ENCODE results near the gene KLF11. TPM values are rescaled to one million over a fixed set of nuclear protein-coding genes. Genes with fewer than 3 reads are reported as not detected.
A peak's percentile ranks its signal among the peaks of the same experiment; 100 is the strongest.

Gene KLF11
- 10.9 and 11.0 TPM in 2 replicates for total RNA-seq (2014; rRNA removed; shearing (Covaris generic))
- polyA plus RNA-seq (2015; cell fraction: cytosol; rRNA removed) = 18.5 and 21.8 TPM in 2 replicates
- polyA plus RNA-seq (2015; cell fraction: nucleus; rRNA removed) = 15.4 and 16.7 TPM in 2 replicates

DNA sequence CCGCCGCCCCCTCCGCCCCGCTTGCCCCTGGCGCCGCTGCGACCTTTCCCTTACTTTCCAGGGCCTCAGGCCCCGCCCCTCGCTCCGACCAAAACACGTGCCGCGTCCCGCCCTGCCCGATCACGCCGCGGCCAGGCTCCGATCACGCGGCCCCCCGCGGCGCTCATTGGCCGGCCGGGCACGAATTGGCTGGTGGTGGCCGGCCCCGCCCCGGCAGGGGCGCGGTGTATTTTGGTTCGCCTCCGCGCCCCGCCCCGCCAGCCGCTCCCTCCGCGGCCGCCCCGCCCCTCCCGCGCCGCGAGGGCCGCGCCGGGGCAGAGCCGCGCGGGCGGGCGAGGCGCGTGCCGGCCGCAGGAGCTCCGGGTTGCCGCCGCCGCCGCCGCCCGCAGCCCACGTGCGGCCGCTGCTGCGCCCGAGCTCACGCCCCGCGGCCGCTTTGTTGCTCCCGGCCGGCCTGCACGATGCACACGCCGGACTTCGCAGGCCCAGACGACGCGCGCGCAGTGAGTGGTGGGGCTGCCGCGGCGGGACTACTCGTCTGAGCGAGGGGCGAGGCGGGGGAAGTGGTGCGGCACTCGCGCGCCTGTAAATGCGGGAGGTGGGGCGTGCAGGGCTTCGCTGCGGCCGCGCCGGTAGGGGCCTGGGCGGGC, at the start of gene KLF11:
Gene KLF11 (plus strand): TSS at position 295 of the 650 bp plus-strand sequence. CDS start 167 bp downstream, at position 462.
- in situ Hi-C loops (cut with HindIII; ENCODE audit: low pct_unique_long_range_greater_than_20kb, low sequenced_read_pairs) = loop anchor here (25.0 kb wide), 1 partner anchor 231 kb away; no protein-coding TSS in a partner anchor
- peak; percentile 90 for DNase-seq (ENCODE audit: low read depth, low spot score)

DNA sequence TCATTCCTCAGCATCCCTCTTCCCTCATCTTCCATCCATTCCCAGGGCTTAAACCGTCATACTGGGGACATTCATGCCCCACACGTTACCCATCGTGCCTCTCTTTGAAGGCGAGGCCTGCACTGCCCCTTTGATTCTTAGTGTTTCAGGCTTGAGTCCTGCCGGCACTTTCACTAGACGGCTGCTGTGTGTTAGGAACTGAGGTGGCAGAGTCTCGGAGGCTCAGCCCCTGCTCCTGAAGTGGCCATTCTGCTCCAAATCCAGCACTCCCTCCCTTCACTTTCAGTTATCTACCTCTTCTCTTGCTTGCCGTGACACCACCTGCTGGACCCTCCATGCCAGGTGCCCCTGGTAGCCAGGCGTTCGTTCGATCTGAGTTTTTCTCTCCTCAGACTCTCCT, 48.9 kb upstream of the KLF11 start:
- no peak for DNase-seq (ENCODE audit: low read depth, low spot score)
- in situ Hi-C loops (cut with HindIII; ENCODE audit: low pct_unique_long_range_greater_than_20kb, low sequenced_read_pairs) = no loop called here

DNA sequence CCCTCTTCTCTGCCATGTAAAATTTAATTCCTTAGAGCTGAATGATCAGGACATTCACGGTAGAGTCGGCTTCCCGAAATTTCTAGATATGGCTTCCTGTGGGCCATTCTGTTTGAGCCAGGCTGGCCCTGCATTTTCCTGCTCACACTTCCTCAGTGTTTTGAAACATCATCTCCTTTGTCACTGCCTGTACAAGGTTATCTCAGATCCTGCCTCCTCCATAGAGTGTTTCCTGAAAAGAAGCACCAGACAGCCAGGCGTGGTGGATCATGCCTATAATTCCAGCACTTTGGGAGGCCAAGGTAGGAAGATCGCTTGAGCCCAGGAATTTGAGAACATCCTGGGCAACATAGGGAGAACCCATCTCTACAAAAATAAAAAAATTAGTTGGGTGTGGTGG, 48.3 kb upstream of the KLF11 start:
- in situ Hi-C loops (cut with HindIII; ENCODE audit: low pct_unique_long_range_greater_than_20kb, low sequenced_read_pairs) = no loop called here
- DNase-seq (ENCODE audit: low read depth, low spot score) = no peak

DNA sequence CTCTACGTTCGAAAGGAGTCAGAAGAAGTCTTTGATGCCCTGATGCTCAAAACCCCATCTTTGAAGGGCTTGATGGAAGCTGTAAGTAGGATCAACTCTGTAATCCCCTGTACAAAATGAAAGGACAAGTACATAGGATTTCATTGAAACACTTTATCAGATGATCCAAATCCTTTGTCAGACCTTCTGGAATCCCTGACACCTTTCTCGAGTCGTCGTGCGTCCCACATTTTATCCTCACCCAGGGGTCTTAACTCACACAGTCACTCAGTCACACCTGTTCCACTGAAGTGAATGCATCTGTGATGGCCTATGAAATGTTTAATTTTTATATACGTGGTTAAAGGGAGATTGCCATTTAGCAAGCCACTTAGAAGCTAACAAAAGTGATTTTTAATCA, 47.0 kb upstream of the KLF11 start:
- no peak for DNase-seq (ENCODE audit: low read depth, low spot score)
- in situ Hi-C loops (cut with HindIII; ENCODE audit: low pct_unique_long_range_greater_than_20kb, low sequenced_read_pairs) = no loop called here

DNA sequence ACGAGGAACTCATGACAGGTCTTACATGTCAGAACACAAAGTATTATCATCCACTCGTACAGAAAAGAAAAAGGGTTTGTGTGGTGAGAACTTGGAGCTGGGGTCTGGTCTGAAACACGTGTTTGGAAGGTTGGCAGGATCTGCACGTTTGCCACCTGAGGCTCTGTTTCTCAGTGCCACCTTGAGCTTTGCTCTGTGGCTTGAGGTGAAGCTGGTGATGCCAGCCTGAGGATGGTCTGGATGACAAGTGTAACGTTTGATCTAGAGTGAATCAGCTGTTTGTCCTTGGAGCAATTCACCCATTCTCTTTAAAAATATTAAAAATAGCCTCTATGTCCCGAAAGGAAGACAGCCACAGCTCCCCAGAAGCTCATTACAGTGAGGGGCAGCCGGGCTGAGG, 45.4 kb upstream of the KLF11 start:
- in situ Hi-C loops (cut with HindIII; ENCODE audit: low pct_unique_long_range_greater_than_20kb, low sequenced_read_pairs) = no loop called here
- DNase-seq (ENCODE audit: low read depth, low spot score) = no peak

DNA sequence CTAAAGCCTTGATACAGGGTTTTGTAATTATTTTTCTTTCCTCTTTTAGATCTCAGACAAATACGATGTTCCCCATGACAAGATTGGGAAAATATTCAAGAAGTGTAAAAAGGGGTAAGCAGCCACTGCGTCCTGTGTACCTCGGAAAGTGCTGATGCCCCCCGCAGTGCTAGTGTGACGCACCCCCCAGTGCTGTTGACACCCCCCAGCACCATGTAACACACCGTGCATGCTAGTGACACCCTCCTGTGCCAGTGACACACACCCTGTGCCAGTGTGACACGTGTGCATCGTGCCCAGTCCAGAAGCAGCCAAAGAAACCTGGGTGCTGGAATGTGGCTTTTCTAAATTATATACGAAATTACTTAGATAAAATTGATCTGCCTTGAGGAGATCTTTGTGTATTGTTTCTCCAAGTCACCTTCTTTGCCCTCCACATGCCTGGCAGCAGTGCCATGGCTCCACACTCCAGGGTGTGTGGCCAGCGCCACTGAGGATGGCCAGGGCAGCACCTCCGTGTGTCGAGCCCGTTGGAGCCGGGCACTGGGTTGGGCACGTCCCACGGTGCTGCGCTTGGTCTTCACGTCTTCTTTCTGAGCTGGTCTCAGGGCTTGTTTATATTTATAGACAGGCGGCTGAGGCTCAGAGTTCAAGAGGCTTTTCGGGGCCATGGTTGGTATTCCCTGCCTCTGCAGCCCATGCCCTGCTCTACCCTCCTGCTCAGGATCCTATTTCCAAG, 44.3 kb upstream of the KLF11 start:
- DNase-seq (ENCODE audit: low read depth, low spot score) = no peak
- in situ Hi-C loops (cut with HindIII; ENCODE audit: low pct_unique_long_range_greater_than_20kb, low sequenced_read_pairs) = no loop called here

DNA sequence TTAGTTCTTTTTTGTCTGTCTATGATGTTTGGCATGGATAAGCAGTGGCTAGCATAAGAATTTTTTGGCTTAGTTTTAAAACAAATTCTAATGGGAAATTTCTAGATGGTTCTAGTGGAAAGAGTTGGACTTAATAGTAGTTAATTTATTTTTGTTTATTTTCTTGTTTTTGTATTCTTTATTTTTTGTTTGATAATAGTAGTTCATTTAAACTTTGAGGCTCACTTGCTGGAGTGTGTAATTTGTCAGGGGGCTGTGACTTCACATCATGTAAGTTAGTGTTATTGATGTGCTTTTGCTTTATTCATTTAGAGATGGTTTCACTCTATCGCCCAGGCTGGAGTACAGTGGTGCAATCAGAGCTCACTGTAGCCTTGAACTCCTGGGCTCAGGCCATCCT, 43.7 kb upstream of the KLF11 start:
- DNase-seq (ENCODE audit: low read depth, low spot score) = no peak
- in situ Hi-C loops (cut with HindIII; ENCODE audit: low pct_unique_long_range_greater_than_20kb, low sequenced_read_pairs) = no loop called here

DNA sequence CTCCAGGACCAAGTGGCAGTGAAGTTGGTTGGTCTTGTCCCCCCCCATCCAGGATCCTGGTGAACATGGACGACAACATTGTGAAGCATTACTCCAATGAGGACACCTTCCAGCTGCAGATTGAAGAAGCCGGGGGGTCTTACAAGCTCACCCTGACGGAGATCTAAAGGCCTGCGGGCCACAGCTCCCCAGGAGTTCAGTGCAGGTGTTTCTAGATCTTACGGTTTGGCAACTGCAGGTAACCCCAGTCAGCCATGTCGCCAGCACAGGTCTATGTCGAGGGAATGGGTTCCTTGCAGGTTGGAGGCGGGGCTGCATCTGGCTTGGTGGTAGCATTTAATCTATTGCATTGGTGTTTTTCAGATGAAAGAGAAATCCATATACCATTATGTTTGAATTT, 42.8 kb upstream of the KLF11 start:
- in situ Hi-C loops (cut with HindIII; ENCODE audit: low pct_unique_long_range_greater_than_20kb, low sequenced_read_pairs) = no loop called here
- DNase-seq (ENCODE audit: low read depth, low spot score) = no peak

DNA sequence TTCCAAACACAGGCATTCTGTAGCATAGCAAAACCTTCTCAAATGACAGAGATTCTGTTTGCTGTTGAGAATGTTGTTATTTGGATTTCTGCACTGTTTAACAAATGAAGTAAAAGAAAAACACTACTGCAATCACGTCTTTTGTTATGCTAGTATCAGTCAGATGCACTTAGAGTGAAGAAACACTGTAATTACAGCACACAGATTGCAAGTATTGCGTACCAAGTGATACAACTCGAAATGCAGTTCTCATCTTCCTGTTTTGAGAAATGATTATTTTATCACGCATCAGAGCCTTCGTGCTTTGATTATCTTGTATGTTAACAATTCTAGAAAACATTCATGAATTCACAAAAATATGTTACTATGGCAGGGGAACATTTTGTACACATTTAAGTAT, 41.8 kb upstream of the KLF11 start:
- in situ Hi-C loops (cut with HindIII; ENCODE audit: low pct_unique_long_range_greater_than_20kb, low sequenced_read_pairs) = no loop called here
- no peak for DNase-seq (ENCODE audit: low read depth, low spot score)

DNA sequence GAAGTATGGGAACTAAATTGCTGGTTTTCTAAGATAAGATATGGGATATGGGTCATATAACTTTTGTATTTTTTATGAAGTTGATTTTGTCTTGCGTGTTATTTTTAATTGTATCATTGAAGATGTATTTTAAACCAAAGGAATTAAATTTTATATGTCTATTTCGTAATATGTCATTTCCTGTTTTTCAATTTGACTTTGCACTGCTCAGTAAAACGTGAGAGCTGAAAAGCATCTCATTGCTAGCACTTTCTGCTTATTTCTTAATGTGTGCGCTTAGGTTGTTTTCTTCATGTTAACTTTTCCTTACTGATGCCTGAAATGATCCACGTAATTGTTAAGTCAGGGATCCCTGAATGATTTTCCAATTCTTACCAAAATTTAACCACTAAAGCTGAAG, 41.2 kb upstream of the KLF11 start:
- DNase-seq (ENCODE audit: low read depth, low spot score) = no peak
- in situ Hi-C loops (cut with HindIII; ENCODE audit: low pct_unique_long_range_greater_than_20kb, low sequenced_read_pairs) = no loop called here

DNA sequence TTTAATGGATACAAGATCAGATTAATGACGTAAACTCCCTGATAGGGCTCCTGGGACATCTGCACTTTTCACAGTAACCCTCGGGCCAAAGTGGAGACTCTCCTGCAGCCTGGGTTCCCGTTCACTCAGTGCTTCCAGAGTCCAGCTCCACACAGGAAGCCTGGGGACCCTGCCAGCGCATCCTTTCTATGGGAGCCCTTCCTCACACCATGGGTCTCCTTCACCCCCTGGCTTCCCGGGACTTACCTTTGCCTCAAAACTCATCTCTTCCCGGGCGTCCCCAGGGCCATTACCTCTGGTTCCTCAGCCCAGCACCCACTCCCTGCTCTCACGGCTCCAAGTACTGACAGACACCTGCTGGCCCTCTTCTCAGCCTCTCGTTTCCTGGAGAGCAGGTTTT, 40.7 kb upstream of the KLF11 start:
- no peak for DNase-seq (ENCODE audit: low read depth, low spot score)
- in situ Hi-C loops (cut with HindIII; ENCODE audit: low pct_unique_long_range_greater_than_20kb, low sequenced_read_pairs) = no loop called here

DNA sequence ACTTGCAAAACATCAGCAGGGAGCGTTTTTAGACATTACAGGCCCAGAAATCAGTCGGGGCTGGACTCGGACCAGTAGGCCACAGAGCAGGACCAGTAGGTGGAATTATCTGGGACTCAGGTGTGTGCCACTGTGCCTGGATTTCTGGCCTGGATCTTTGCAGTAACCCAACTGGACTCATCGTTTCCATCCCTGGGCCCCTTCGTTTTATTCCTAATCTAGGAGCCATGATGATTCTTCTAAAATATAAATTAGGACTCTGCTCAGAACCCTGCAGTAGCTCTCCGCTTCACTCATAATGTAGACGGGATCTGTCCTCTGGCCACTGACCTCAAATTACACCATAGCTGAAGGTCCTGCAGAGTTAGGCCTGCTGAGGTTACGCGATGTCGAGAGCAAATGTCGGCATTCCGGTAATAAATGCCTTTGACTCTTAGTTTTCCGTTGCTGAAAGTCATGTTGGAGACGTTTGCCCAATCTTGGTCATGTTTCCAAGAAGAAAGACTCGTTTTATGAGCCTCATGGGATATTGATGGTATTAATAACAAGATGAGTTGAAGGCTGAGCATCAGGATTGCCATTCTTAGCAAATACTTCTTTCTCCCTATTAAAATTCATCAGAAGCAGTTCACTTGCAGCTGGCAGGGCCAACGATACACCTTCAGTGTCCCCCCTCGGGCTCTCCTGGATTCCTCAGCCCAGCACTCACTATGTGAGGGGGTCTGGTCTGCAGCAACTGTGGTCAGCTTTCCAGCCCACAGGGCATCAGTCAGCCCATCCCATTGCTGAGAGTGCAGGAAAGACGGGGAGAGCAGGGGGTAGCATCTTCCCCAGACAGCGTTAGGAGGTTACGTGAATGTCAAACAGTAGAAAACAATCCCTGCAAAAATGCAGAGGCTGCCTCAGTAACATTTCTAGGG, 39.9 kb upstream of the KLF11 start:
- DNase-seq (ENCODE audit: low read depth, low spot score) = no peak
- in situ Hi-C loops (cut with HindIII; ENCODE audit: low pct_unique_long_range_greater_than_20kb, low sequenced_read_pairs) = no loop called here

DNA sequence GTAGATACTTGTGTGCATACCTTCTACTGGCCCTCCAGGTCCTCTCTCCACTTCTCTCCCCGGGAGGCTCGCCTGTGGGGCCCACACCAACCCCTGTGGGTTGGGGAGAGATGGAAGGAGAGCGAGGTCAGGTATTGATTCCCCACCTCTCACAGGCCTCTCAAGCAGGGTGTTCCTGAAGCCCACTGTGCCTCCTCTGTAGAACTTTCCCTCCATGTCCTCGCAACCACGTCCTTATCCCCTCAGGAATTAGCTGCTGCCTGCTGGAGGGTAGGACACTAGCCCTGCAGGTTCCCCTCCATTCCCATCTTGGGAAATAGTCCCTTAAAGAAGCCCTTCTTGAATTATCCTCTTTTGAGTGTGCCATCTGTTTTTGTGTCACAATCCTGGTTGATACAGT, 38.9 kb upstream of the KLF11 start:
- in situ Hi-C loops (cut with HindIII; ENCODE audit: low pct_unique_long_range_greater_than_20kb, low sequenced_read_pairs) = no loop called here

DNA sequence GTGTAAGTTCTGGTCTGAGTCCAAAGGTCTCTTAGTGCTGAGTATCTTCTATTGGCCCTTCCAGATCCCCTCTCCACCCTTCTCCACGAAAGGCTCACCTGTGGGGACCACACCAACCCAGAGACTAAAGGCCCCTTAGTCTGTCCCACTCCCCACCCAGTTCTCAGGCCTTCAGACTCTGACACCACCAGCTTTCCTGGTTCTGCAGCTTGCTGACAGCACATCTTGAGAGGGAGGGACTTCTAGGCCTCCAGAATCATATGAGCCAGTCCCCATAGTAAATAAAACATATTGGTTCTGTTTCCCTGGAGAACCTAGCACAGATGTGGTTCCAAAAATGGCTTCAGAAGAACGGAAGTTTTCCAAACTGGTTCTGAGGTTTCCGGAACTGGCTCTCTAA, 38.5 kb upstream of the KLF11 start:
- in situ Hi-C loops (cut with HindIII; ENCODE audit: low pct_unique_long_range_greater_than_20kb, low sequenced_read_pairs) = no loop called here
- no peak for DNase-seq (ENCODE audit: low read depth, low spot score)

More for the DNA sequence above, 38.9 kb upstream of the KLF11 start:
- no peak for DNase-seq (ENCODE audit: low read depth, low spot score)

DNA sequence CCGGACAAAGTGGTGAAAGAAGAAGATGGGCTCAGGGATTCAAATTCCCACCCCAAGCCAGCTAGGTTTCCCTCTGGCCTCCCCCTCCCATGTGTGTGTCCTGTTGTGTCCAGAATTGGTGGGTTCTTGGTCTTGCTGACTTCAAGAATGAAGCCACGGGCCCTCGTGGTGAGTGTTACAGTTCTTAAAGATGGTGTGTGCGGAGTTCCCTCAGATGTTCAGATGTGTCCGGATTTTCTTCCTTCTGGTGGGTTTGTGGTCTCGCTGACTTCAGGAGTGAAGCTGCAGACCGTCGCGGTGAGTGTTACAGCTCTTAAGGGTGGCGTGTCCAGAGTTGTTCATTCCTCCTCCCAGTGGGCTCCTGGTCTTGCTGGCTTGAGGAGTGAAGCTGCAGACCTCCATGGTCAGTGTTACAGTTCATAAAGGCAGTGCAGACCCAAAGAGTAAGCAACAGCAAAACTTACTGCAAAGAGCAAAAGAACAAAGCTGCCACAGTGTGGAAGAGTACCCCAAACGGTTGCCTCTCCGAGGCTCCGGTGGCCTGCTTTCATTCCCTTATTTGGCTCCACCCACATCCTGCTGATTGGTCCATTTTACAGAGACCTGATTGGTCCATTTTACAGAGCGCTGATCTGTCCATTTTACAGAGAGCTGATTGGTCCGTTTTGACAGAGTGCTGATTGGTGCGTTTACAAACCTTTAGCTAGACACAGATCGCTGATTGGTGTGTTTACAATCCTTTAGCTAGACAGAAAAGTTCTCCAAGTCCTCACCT, 37.7 kb upstream of the KLF11 start:
- no peak for DNase-seq (ENCODE audit: low read depth, low spot score)
- in situ Hi-C loops (cut with HindIII; ENCODE audit: low pct_unique_long_range_greater_than_20kb, low sequenced_read_pairs) = no loop called here

DNA sequence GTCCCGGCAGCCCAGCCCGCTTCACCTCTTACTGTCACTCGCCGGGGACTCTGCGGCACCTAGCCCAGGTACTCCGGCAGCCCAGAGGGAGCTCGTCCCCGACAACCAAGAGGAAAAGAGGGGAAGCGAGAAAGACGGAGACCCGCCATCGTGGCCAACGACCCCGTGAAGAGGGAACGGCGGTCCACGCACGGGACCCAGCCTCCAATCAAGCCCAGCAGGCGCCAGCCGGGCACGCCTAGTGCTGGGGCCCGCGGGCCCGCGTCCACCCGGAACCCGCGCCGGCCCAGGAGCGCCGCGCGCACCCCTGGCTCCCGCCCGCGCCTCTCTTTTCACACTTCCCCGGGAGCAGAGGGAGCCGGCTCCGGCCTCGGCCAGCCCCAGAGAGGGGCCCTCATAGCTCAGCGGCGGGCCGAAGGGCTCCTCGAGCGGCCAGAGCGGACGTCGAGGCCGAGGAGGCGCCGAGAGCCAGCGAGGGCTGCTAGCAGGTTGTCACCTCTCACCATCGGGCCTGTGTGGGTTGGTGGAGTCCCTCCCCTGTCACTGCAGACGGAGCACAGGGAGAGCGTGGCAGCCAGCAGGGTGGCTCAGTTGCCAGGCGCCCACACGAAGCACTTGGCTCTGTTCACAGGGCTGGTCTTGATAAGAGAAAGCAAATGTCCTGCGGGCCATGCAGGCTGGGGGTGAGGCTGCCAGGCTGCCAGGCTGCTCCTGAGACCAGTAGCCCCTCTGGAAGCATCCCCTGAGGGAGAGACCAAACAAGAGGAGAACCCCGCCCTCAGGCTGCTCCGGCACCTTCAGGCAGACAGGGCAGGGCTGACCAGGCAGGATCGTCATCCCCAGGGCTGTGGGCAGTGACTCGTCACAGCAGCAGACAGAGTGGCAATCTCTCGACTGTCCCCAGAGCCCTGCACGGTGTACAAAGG, 36.9 kb upstream of the KLF11 start:
- DNase-seq (ENCODE audit: low read depth, low spot score) = no peak
- in situ Hi-C loops (cut with HindIII; ENCODE audit: low pct_unique_long_range_greater_than_20kb, low sequenced_read_pairs) = no loop called here
